ENCODE results near the gene ANKMY1. TPM values are rescaled to one million over a fixed set of nuclear protein-coding genes. Genes with fewer than 3 reads are reported as not detected.

The ANKMY1 gene
- total RNA-seq, 1 donor from 2014 or later = 6.6 TPM

- peak; percentile 87 for DNase-seq
These were observed 98.2 kb downstream of the ANKMY1 start for GRCh38 chr2:240459401-240460252.

- DNase-seq = no peak
These were observed 98.8 kb downstream of the ANKMY1 start for GRCh38 chr2:240458900-240459391.

- DNase-seq = no peak
These were observed 99.5 kb downstream of the ANKMY1 start for GRCh38 chr2:240458044-240458899.

- DNase-seq = no peak
These were observed 100.4 kb downstream of the ANKMY1 start for GRCh38 chr2:240457223-240458043.

GRCh38 chr2:240456447-240457222, 101.2 kb downstream of the ANKMY1 start:
- DNase-seq = no peak

GRCh38 chr2:240455647-240456446, 101.9 kb downstream of the ANKMY1 start:
- no peak for DNase-seq

- DNase-seq = no peak
These were observed 102.5 kb downstream of the ANKMY1 start for GRCh38 chr2:240455272-240455646.

GRCh38 chr2:240454106-240454901, 103.5 kb downstream of the ANKMY1 start:
- DNase-seq = no peak

GRCh38 chr2:240453461-240454105, 104.2 kb downstream of the ANKMY1 start:
- no peak for DNase-seq

- peak; percentile 76 for DNase-seq
These were observed 105.1 kb downstream of the ANKMY1 start for GRCh38 chr2:240452462-240453256.

- no peak for DNase-seq
These were observed 105.9 kb downstream of the ANKMY1 start for GRCh38 chr2:240451791-240452461.

GRCh38 chr2:240451108-240451611, 106.6 kb downstream of the ANKMY1 start:
- DNase-seq = no peak

GRCh38 chr2:240450532-240451107, 107.2 kb downstream of the ANKMY1 start:
- DNase-seq = no peak

GRCh38 chr2:240449764-240450531, 107.8 kb downstream of the ANKMY1 start:
- peak; percentile 61 for DNase-seq

- DNase-seq = no peak
These were observed 109.2 kb downstream of the ANKMY1 start for GRCh38 chr2:240448387-240449274.

Data from tongue (tissue), 2 donors.